ENCODE measurements around the gene FBXO3. TPM values are rescaled to one million over a fixed set of nuclear protein-coding genes. Genes with fewer than 3 reads are reported as not detected.

Gene FBXO3
- total RNA-seq, 1 experiment from 2014 or later: 20.2 TPM

GRCh38 chr11:33774736-33775466 is 581 bp upstream of the FBXO3 start:
- in situ Hi-C loops (cut with HindIII; ENCODE audit: low pct_unique_long_range_greater_than_20kb, low sequenced_read_pairs): no loop called here
- no peak for DNase-seq (ENCODE audit: low read depth)

GRCh38 chr11:33773404-33773986 is 825 bp downstream of the FBXO3 start:
- no peak for DNase-seq (ENCODE audit: low read depth)
- in situ Hi-C loops (cut with HindIII; ENCODE audit: low pct_unique_long_range_greater_than_20kb, low sequenced_read_pairs): no loop called here

- DNase-seq (ENCODE audit: low read depth): no peak
- in situ Hi-C loops (cut with HindIII; ENCODE audit: low pct_unique_long_range_greater_than_20kb, low sequenced_read_pairs): no loop called here
Measured at GRCh38 chr11:33772870-33773269, 1.4 kb downstream of the FBXO3 start.

- in situ Hi-C loops (cut with HindIII; ENCODE audit: low pct_unique_long_range_greater_than_20kb, low sequenced_read_pairs): no loop called here
- DNase-seq (ENCODE audit: low read depth): no peak
Measured at GRCh38 chr11:33772300-33772699, 2.0 kb downstream of the FBXO3 start.

- in situ Hi-C loops (cut with HindIII; ENCODE audit: low pct_unique_long_range_greater_than_20kb, low sequenced_read_pairs): no loop called here
- no peak for DNase-seq (ENCODE audit: low read depth)
Measured at GRCh38 chr11:33770236-33770635, 4.1 kb downstream of the FBXO3 start.

- in situ Hi-C loops (cut with HindIII; ENCODE audit: low pct_unique_long_range_greater_than_20kb, low sequenced_read_pairs): no loop called here
- DNase-seq (ENCODE audit: low read depth): no peak
Measured at GRCh38 chr11:33769542-33769941, 4.8 kb downstream of the FBXO3 start.

GRCh38 chr11:33767624-33768023 is 6.7 kb downstream of the FBXO3 start:
- in situ Hi-C loops (cut with HindIII; ENCODE audit: low pct_unique_long_range_greater_than_20kb, low sequenced_read_pairs): no loop called here
- DNase-seq (ENCODE audit: low read depth): no peak

GRCh38 chr11:33766085-33766484 is 8.2 kb downstream of the FBXO3 start:
- no peak for DNase-seq (ENCODE audit: low read depth)
- in situ Hi-C loops (cut with HindIII; ENCODE audit: low pct_unique_long_range_greater_than_20kb, low sequenced_read_pairs): no loop called here

- in situ Hi-C loops (cut with HindIII; ENCODE audit: low pct_unique_long_range_greater_than_20kb, low sequenced_read_pairs): no loop called here
- DNase-seq (ENCODE audit: low read depth): no peak
Measured at GRCh38 chr11:33761471-33761870, 12.8 kb downstream of the FBXO3 start.

GRCh38 chr11:33753304-33753967 is 20.9 kb downstream of the FBXO3 start:
- no peak for DNase-seq (ENCODE audit: low read depth)
- in situ Hi-C loops (cut with HindIII; ENCODE audit: low pct_unique_long_range_greater_than_20kb, low sequenced_read_pairs): no loop called here

GRCh38 chr11:33751878-33752277 is 22.4 kb downstream of the FBXO3 start:
- in situ Hi-C loops (cut with HindIII; ENCODE audit: low pct_unique_long_range_greater_than_20kb, low sequenced_read_pairs): no loop called here
- no peak for DNase-seq (ENCODE audit: low read depth)

GRCh38 chr11:33747979-33748378 is 26.3 kb downstream of the FBXO3 start:
- in situ Hi-C loops (cut with HindIII; ENCODE audit: low pct_unique_long_range_greater_than_20kb, low sequenced_read_pairs): no loop called here
- DNase-seq (ENCODE audit: low read depth): no peak

- in situ Hi-C loops (cut with HindIII; ENCODE audit: low pct_unique_long_range_greater_than_20kb, low sequenced_read_pairs): no loop called here
- no peak for DNase-seq (ENCODE audit: low read depth)
Measured at GRCh38 chr11:33743291-33743690, 31.0 kb downstream of the FBXO3 start.

- in situ Hi-C loops (cut with HindIII; ENCODE audit: low pct_unique_long_range_greater_than_20kb, low sequenced_read_pairs): no loop called here
- DNase-seq (ENCODE audit: low read depth): no peak
Measured at GRCh38 chr11:33742249-33742851, 32.0 kb downstream of the FBXO3 start.

- in situ Hi-C loops (cut with HindIII; ENCODE audit: low pct_unique_long_range_greater_than_20kb, low sequenced_read_pairs): no loop called here
- DNase-seq (ENCODE audit: low read depth): no peak
Measured at GRCh38 chr11:33741806-33742205, 32.5 kb downstream of the FBXO3 start.

GRCh38 chr11:33737362-33737821 is 36.9 kb downstream of the FBXO3 start:
- DNase-seq (ENCODE audit: low read depth): no peak
- in situ Hi-C loops (cut with HindIII; ENCODE audit: low pct_unique_long_range_greater_than_20kb, low sequenced_read_pairs): no loop called here

GRCh38 chr11:33736148-33736812 is 38.0 kb downstream of the FBXO3 start, which contains the start of gene CD59:
CD59 (minus strand) TSS chr11:33736423; CDS start chr11:33722445, 13,978 bp downstream.
- in situ Hi-C loops (cut with HindIII; ENCODE audit: low pct_unique_long_range_greater_than_20kb, low sequenced_read_pairs): no loop called here

GRCh38 chr11:33735271-33736147 is 38.8 kb downstream of the FBXO3 start:
- in situ Hi-C loops (cut with HindIII; ENCODE audit: low pct_unique_long_range_greater_than_20kb, low sequenced_read_pairs): no loop called here
- DNase-seq (ENCODE audit: low read depth): peak; percentile 31

More at GRCh38 chr11:33736148-33736812, 38.0 kb downstream of the FBXO3 start, which contains the start of gene CD59:
- DNase-seq (ENCODE audit: low read depth): peak; percentile 75

Data from Caki2 (cell line).